HUES6 (cell line): Measurements from ENCODE around the gene BEND7.

Experiments used
- H3K27ac ChIP-seq: 2 replicates; pipeline ENCODE4 v1.7.0; 2013; ENCODE audit warnings: low read depth, mild to moderate bottlenecking, low read length, inconsistent platforms
- H3K27me3 ChIP-seq: 2 replicates; pipeline ENCODE4 v1.6.1; 2013; ENCODE audit warnings: low read length; ENCODE audit not compliant: control insufficient read depth, insufficient read depth
- H3K36me3 ChIP-seq: 2 replicates; pipeline ENCODE4 v1.6.1; 2013; ENCODE audit warnings: low read length; ENCODE audit not compliant: control insufficient read depth, insufficient read depth
- H3K4me1 ChIP-seq: 2 replicates; pipeline ENCODE4 v1.6.1; 2013; ENCODE audit warnings: low read length; ENCODE audit not compliant: control insufficient read depth, insufficient read depth
- H3K4me3 ChIP-seq: 2 replicates; pipeline ENCODE4 v1.5.1; 2013; ENCODE audit warnings: low read depth, low read length
- H3K9ac ChIP-seq: one replicate; pipeline ENCODE4 v1.6.1; 2013; ENCODE audit warnings: mild to moderate bottlenecking, low read length
- H3K9me3 ChIP-seq: 2 replicates; pipeline ENCODE4 v1.6.1; 2013; ENCODE audit warnings: low read depth, low read length; ENCODE audit not compliant: control insufficient read depth, insufficient read depth

Gene BEND7, protein sequence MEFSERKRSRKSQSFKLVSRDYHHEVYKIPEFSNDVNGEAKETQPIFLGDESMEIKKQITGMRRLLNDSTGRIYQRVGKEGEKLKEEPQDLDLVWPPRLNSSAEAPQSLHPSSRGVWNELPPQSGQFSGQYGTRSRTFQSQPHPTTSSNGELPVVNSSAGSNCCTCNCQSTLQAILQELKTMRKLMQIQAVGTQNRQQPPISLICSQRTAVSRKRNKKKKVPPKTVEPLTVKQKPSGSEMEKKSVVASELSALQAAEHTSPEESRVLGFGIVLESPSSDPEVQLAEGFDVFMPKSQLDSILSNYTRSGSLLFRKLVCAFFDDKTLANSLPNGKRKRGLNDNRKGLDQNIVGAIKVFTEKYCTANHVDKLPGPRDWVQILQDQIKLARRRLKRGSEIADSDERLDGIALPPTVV

DNA sequence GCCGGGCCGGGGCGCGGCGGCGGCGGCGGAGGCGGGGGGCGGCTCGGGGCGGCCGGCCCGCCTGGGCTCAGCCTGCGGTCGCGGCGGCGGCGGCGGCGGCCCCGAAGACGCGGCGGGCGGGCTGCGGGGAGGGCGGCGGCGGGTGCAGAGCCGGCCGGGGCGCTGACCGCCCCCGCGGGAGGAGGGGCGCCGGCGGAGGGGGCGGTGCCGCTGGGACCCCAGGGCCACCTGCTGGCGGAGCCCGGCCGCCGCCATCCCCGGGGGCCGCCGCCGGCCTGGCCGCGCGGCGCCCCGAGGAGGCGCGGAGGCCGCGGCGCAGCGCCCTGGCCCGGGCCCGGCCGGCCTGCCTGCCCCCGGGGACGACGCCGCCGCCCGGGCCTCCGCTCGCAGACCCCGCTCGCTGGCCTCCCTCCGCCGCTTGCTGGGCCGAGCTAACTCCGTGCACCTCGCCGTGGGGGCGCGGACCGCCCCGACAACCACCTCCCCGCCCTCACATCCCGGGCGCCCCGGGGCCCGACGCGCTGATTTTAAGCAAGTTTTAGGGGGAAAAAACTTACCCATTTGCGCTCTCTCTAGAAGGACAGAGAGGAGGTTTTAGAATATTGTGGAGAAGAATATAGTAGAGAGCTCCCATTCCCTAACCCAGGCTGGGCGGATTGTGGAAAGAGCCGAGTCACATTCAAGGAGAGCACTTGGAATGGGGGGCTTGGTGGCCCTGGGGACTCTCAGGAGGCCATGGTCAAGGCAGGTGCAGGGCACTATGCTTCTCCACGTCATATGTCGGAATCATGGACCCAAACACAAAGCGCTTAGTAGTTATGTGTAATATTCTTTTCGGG is at the start of gene BEND7:
TSS of gene BEND7 (minus strand) at position 140 of the 839 bp plus-strand sequence. CDS start 481 bp downstream, outside the sequence.
- Histone ChIP-seq H3K9me3 (no peaks in the 10 kb centered on the region), H3K36me3 (no peaks in the 10 kb centered on the region), H3K4me3 (peak within 1 kb of the TSS; percentile 75), H3K4me1 (peaks cover 21% of the 10 kb centered on the region), H3K9ac (peak within 1 kb of the TSS; percentile 66), H3K27ac (no peak within 1 kb of the TSS), H3K27me3 (peaks cover 38% of the 10 kb centered on the region)

DNA sequence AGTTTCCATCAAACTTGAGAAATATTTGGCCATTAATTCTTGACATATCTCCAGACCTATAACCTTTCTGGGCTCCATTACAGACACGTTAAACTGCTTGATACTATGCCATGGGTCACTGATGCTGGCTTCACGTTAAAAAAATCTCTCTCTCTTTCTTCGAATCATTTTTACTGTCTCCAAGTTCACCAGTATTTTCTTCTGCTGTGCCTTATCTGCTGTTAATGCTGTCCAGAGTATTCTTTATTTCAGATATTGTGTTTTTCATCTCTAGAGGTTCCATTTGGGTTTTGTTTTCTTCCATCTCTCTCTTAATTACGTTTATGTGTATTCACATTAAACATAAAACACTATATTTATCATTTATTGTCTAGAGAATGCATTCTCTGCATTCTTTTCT is 45.1 kb upstream of the BEND7 start:
- Histone ChIP-seq H3K9ac (no peak overlapping the region), H3K27me3 (no peaks in the 10 kb centered on the region), H3K27ac (no peak overlapping the region), H3K36me3 (no peaks in the 10 kb centered on the region), H3K4me3 (no peak overlapping the region), H3K9me3 (no peaks in the 10 kb centered on the region), H3K4me1 (no peaks in the 10 kb centered on the region)

DNA sequence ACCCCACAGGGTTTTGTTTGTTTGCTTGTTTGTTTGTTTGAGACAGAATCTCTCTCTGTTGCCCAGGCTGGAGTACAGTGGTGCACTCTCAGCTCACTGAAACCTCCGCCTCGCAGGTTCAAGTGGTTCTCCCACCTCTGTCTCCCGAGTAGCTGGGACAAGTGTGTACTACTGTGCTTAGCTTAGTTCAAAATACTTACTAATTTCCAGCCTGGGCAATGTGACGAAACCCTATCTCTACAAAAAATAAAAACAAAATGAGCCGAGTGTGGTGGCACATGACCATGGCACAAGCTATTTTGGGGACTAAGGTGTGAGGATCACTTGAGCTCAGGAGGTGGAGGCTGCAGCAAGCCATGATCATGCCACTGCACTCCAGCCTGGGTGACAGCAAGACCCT is 42.7 kb upstream of the BEND7 start:
- H3K36me3 ChIP-seq = no peaks in the 10 kb centered on the region
- H3K27ac ChIP-seq = no peak overlapping the region
- H3K9ac ChIP-seq = no peak overlapping the region
- no peaks in the 10 kb centered on the region for H3K27me3 ChIP-seq
- H3K4me3 ChIP-seq = no peak overlapping the region
- no peaks in the 10 kb centered on the region for H3K4me1 ChIP-seq
- no peaks in the 10 kb centered on the region for H3K9me3 ChIP-seq

DNA sequence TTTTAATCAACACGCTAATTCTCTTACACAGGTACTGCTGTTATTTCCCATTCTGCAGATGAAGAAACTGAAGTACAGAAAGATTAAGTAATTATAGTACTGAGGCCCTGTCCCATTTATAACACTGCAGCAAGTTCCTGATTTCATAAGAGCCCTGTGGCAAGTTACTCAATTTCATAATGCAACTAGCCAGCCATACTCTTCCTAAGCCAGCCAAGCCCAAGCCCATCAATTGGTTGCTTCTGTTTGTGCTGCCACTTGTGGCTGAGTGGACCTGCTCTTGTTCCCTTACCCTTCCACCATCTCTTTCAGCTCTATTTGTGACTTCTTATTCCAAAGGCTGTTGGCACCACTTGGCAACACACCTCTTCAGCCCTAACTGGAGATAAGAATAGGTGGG is 38.2 kb upstream of the BEND7 start:
- Histone ChIP-seq H3K27me3 (no peaks in the 10 kb centered on the region), H3K4me3 (no peak overlapping the region), H3K27ac (no peak overlapping the region), H3K36me3 (no peaks in the 10 kb centered on the region), H3K9ac (no peak overlapping the region), H3K9me3 (peaks cover 22% of the 10 kb centered on the region), H3K4me1 (no peaks in the 10 kb centered on the region)

DNA sequence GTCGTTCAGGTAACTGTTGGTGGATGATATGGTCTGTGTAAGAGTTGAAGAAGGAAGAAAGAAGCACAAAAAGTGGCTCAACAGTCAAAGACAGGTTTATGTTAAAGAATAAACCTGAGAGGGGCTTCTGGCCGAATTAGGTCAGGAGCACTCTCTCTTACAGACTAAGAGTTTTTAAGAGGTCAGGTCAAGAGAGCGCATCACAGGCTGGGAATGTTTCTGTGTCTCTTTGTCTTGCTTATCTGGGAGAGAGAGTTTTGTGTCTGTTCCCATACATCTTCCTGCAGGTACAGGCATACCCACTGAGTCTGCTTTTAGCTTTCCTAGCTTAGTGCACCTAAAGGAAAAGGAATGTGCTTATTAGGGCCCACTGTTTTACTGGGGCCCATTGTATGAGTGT is 35.8 kb upstream of the BEND7 start:
- Histone ChIP-seq H3K36me3 (no peaks in the 10 kb centered on the region), H3K4me3 (no peak overlapping the region), H3K27ac (no peak overlapping the region), H3K4me1 (no peaks in the 10 kb centered on the region), H3K9me3 (peaks cover 22% of the 10 kb centered on the region), H3K27me3 (no peaks in the 10 kb centered on the region), H3K9ac (no peak overlapping the region)

DNA sequence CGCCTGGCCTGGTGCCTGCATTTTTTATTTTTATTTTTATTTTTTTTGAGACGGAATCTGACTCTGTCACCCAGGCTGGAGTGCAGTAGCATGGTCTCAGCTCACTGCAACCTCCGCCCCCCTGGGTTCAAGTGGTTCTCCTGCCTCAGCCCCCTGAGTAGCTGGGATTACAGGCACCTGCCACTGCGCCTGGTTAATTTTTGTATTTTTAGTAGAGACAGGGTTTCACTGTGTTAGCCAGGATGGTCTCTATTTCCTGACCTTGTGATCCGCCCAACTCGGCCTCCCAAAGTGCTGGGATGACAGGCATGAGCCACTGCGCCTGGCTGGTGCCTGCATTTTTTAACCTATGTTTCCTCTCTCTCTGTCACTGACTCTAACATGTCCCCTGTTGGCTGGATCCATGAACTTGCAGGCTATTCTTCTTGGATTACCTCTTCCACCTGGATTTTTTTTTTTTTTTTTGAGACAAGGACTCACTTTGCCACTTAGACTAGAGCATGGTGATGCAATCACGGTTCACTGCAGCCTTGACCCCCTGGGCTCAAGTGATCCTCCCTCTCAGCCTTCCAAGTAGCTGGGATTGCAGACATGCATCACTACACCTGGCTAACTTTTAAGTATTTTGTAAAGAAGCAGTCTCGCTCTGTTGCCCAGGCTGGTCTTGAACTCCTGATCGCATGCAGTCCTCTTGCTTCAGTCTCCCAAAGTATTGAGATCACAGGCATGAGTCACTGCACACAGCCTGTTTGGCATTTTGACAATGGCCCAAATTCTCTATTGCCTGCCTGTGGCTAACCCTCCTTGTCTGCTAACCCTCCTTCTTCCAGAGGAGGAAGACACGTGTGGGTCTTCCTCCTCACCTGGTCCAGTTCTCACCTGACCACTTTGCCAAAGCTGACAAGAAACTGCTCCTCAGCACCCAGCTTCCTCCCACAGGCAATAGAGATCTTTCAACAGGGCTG is 34.9 kb upstream of the BEND7 start:
- no peak overlapping the region for H3K4me3 ChIP-seq
- H3K9ac ChIP-seq = no peak overlapping the region
- H3K4me1 ChIP-seq = no peaks in the 10 kb centered on the region
- H3K9me3 ChIP-seq = peaks cover 22% of the 10 kb centered on the region
- no peak overlapping the region for H3K27ac ChIP-seq
- H3K36me3 ChIP-seq = no peaks in the 10 kb centered on the region
- H3K27me3 ChIP-seq = no peaks in the 10 kb centered on the region

DNA sequence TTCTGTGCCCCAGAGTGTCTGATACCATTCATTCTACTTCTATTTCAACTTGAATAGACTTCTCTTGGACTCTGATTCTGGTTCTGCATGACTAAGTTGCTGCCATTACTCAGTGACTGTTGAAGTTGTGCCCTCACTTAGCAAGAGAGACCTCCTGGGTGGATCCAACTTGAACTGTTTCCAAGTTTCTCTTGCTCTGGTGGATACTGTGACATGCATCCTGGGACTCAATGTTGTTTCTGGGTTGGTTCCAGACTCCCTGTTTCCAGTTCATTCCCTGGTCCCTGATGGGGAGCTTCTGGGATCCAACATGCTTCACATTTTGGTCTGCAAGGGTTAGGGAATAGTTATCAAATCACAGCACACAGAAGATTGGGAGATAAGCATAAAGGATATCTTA is 31.8 kb upstream of the BEND7 start:
- H3K9me3 ChIP-seq = peaks cover 22% of the 10 kb centered on the region

DNA sequence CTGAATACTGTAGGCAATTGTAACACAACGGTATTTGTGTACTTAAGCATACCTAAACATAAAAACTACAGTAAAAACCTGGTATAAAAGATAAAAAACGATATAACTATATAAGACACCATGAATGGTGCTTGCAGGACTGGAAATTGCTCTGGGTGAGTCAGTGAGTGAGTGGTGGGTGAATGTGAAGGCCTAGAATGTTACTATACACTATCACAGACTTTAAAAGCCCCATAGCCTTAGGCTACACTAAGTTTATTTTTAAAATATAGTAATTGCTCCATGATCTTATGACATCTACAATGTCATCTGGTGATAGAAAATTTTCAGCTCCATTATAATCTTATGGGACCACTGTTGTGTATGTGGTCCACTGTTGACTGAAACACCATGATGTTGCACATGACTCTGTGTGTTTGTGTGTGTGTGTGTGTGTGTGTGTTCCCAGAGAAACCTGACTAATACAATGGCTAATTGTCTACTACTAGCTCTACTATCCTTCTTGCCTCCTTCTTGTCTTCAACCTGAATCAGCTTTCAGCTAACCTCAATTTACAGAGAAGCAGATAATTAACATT is 30.4 kb upstream of the BEND7 start:
- no peak overlapping the region for H3K4me3 ChIP-seq
- no peaks in the 10 kb centered on the region for H3K27me3 ChIP-seq
- H3K27ac ChIP-seq = no peak overlapping the region
- no peaks in the 10 kb centered on the region for H3K4me1 ChIP-seq
- no peak overlapping the region for H3K9ac ChIP-seq
- peaks cover 16% of the 10 kb centered on the region for H3K9me3 ChIP-seq
- H3K36me3 ChIP-seq = no peaks in the 10 kb centered on the region

More for the DNA sequence above, 31.8 kb upstream of the BEND7 start:
- no peaks in the 10 kb centered on the region for H3K4me1 ChIP-seq
- no peaks in the 10 kb centered on the region for H3K36me3 ChIP-seq
- no peak overlapping the region for H3K27ac ChIP-seq
- H3K4me3 ChIP-seq = no peak overlapping the region
- no peak overlapping the region for H3K9ac ChIP-seq
- no peaks in the 10 kb centered on the region for H3K27me3 ChIP-seq

DNA sequence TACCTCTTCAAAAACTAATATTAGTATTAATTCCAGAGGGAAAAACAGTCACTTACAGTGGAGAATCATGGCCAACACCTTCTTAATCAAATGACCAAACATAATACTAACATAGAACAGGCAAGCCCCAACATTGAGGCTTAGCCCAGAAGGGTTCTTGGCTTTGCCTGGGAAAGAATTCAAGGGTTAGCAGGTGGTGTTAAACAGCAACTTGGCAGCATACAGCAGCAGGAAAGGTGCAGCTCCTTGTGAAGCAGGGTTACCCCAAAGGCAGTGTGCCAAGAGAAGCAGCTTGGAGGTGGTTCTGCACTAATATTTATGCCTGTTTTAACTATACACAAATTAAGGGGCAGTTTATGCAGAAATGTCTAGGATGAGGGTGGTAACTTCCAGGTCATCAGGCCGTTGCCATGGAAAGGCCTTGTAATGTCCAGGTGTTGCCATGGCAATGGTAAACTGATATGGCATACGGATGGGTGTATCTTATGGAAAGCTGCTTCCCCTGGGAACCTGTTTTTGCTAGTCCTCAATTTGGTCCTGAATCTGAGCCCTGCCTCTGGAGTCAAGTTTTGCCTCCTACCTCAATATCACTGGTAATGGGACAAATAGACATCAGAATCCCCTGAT is 27.2 kb upstream of the BEND7 start:
- no peak overlapping the region for H3K4me3 ChIP-seq
- no peaks in the 10 kb centered on the region for H3K4me1 ChIP-seq
- H3K27ac ChIP-seq = no peak overlapping the region
- H3K27me3 ChIP-seq = no peaks in the 10 kb centered on the region
- no peaks in the 10 kb centered on the region for H3K9me3 ChIP-seq
- H3K36me3 ChIP-seq = no peaks in the 10 kb centered on the region
- no peak overlapping the region for H3K9ac ChIP-seq

DNA sequence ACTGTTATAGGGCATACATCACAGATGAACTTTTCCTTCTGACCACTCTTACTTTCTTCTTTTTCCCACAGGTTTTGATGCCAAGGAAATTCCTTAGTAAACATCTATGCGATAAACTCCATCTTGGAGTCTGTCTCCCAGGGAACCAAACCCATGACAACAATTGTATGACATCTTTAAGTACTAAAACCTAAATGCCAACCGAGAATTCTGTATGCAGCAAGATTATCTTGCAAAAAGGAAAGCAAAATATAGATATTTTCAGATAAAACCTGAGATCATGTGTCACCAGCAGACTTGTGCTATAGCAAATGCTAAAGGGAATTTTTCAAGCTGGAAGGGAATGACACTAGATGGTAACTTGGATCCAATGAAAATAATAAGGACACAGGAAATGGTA is 22.0 kb upstream of the BEND7 start:
- Histone ChIP-seq H3K36me3 (no peaks in the 10 kb centered on the region), H3K9me3 (peaks cover 6% of the 10 kb centered on the region; the same call in 1 of the 2 replicates), H3K9ac (no peak overlapping the region), H3K27ac (no peak overlapping the region), H3K4me1 (no peaks in the 10 kb centered on the region), H3K4me3 (no peak overlapping the region), H3K27me3 (no peaks in the 10 kb centered on the region)
